H1 (cell line): Measurements from ENCODE around the gene SLC12A5. TPM values are rescaled to one million over a fixed set of nuclear protein-coding genes. Genes with fewer than 3 reads are reported as not detected.

Experiments
- CTCF ChIA-PET: fragments of 300-600 bp; sonication (Branson Sonifier 250); formaldehyde crosslinking; loops from one replicate; lab custom pipeline; 2021; ENCODE audit not compliant: partially characterized antibody; lab: Charles Lee
- POLR2A ChIA-PET: fragments of 300-600 bp; sonication (Branson Sonifier 250); formaldehyde crosslinking; loops from one replicate; lab custom pipeline; 2021; ENCODE audit warnings: inconsistent platforms; ENCODE audit not compliant: partially characterized antibody; lab: Charles Lee
- DNase-seq, 2 experiments: peaks; one replicate each; pipeline versions ENCODE4 v3.0.0 to v3.0.0-alpha.2; 2010 to 2022; ENCODE audit warnings: low spot score in 2 of 2, low read depth in 1 of 2, mixed read lengths in 1 of 2
- FAIRE-seq: peaks from 2 replicates; lab custom pipeline; 2011; peaks lifted over from hg19 to GRCh38; lab: Jason Lieb, UNC
- H2AFZ ChIP-seq: 2 replicates; pipeline ENCODE4 v1.8.1; 2012; ENCODE audit warnings: low read length, inconsistent platforms
- H2AK5ac ChIP-seq: 2 replicates; pipeline ENCODE4 v1.6.1; 2013; ENCODE audit warnings: low read depth, low read length
- H2BK120ac ChIP-seq: replicated peaks from 2 replicates; pipeline ENCODE3; 2013; ENCODE audit warnings: low read depth, low read length, inconsistent platforms
- H2BK12ac ChIP-seq: 2 replicates; pipeline ENCODE4 v1.6.1; 2013; ENCODE audit warnings: low read depth, low read length
- H2BK15ac ChIP-seq: 2 replicates; pipeline ENCODE4 v1.6.1; 2013; ENCODE audit warnings: low read length
- H2BK20ac ChIP-seq: 2 replicates; pipeline ENCODE4 v1.6.1; 2013; ENCODE audit warnings: low read length
- H2BK5ac ChIP-seq: 2 replicates; pipeline ENCODE4 v1.6.1; 2013; ENCODE audit warnings: low read depth, low read length
- H3K14ac ChIP-seq: 2 replicates; pipeline ENCODE4 v1.6.1; 2013; ENCODE audit warnings: inconsistent platforms; ENCODE audit not compliant: insufficient read length
- H3K18ac ChIP-seq: 2 replicates; pipeline ENCODE4 v1.6.1; 2013; ENCODE audit warnings: low read length; ENCODE audit errors: extremely low read depth
- H3K23ac ChIP-seq: 2 replicates; pipeline ENCODE4 v1.6.1; 2013; ENCODE audit warnings: inconsistent platforms; ENCODE audit not compliant: insufficient read length
- H3K23me2 ChIP-seq: 2 replicates; pipeline ENCODE4 v1.6.1; 2013; ENCODE audit warnings: low read depth, low read length
- H3K27ac ChIP-seq: 2 replicates; pipeline ENCODE4 v1.6.1; 2011; ENCODE audit warnings: low read depth, low read length, inconsistent platforms
- H3K27me3 ChIP-seq, 4 experiments: replicated peaks in 1 of 4; 1 replicate in 1 of 4; 2 replicates in 3 of 4; pipeline versions ENCODE4 v1.6.1 to v1.8.1; 2011 to 2013; ENCODE audit warnings: low read length in 3 of 4, mild to moderate bottlenecking in 3 of 4, inconsistent platforms in 2 of 4, mixed read lengths in 2 of 4, moderate library complexity in 1 of 4; ENCODE audit not compliant: control insufficient read depth in 3 of 4, insufficient read depth in 3 of 4; ENCODE audit errors: extremely low read depth in 1 of 4
- H3K36me3 ChIP-seq, 4 experiments: 2 replicates each; pipeline versions ENCODE4 v1.6.1 to v1.8.1; 2011 to 2013; ENCODE audit warnings: mild to moderate bottlenecking in 4 of 4, low read length in 3 of 4, moderate library complexity in 2 of 4, control low read depth in 1 of 4, inconsistent platforms in 1 of 4; ENCODE audit not compliant: insufficient read depth in 4 of 4, control insufficient read depth in 2 of 4
- H3K4ac ChIP-seq: replicated peaks from 2 replicates; pipeline ENCODE3; 2013; ENCODE audit warnings: low read length, low read depth, mixed read lengths, inconsistent platforms; ENCODE audit not compliant: insufficient read length
- H3K4me1 ChIP-seq, 4 experiments: replicated peaks in 1 of 4; 1 replicate in 1 of 4; 2 replicates in 3 of 4; pipeline versions ENCODE4 v1.6.1 to v1.8.1; 2011 to 2013; ENCODE audit warnings: low read length in 3 of 4, inconsistent platforms in 2 of 4, mixed read lengths in 1 of 4; ENCODE audit not compliant: insufficient read depth in 4 of 4, control insufficient read depth in 3 of 4
- H3K4me2 ChIP-seq, 2 experiments: 2 replicates each; pipeline versions ENCODE4 v1.6.1 to v1.8.1; 2011 to 2013; ENCODE audit warnings: low read depth in 2 of 2, low read length in 2 of 2, control low read depth in 1 of 2, inconsistent platforms in 1 of 2, mild to moderate bottlenecking in 1 of 2; ENCODE audit not compliant: insufficient read depth in 1 of 2
- H3K4me3 ChIP-seq, 4 experiments: fragments of 200-600, 300-600 bp in 1 of 4; sonication (generic), shearing (Covaris generic), sonication (Bioruptor Twin) in 1 of 4; 2 replicates each; pipeline versions ENCODE4 v1.5.1 to v1.8.1; 2011 to 2016; ENCODE audit warnings: low read length in 4 of 4, low read depth in 3 of 4, control low read depth in 2 of 4, inconsistent platforms in 2 of 4, mild to moderate bottlenecking in 2 of 4, mixed read lengths in 1 of 4, moderate library complexity in 1 of 4; ENCODE audit not compliant: insufficient read depth in 2 of 4; ENCODE audit errors: extremely low read depth in 1 of 4
- H3K56ac ChIP-seq: replicated peaks from 2 replicates; pipeline ENCODE3; 2013; ENCODE audit warnings: low read depth, mild to moderate bottlenecking, mixed read lengths, low read length, inconsistent platforms; ENCODE audit not compliant: insufficient read length
- H3K79me1 ChIP-seq: 2 replicates; pipeline ENCODE4 v1.6.1; 2013; ENCODE audit warnings: low read depth, low read length, control low read depth
- H3K79me2 ChIP-seq, 2 experiments: 2 replicates each; pipeline versions ENCODE4 v1.6.1 to v1.8.1; 2012 to 2013; ENCODE audit warnings: low read length in 2 of 2, mild to moderate bottlenecking in 2 of 2, inconsistent platforms in 1 of 2; ENCODE audit not compliant: insufficient read depth in 2 of 2, control insufficient read depth in 1 of 2
- H3K9ac ChIP-seq, 4 experiments: replicated peaks in 1 of 4; 1 replicate in 1 of 4; 2 replicates in 3 of 4; pipeline versions ENCODE4 v1.6.1 to v1.8.1; 2011 to 2013; ENCODE audit warnings: low read depth in 3 of 4, low read length in 3 of 4, control low read depth in 2 of 4, mild to moderate bottlenecking in 2 of 4, moderate library complexity in 2 of 4, inconsistent platforms in 1 of 4; ENCODE audit errors: extremely low read depth in 1 of 4
- H3K9me3 ChIP-seq, 2 experiments: 2 replicates each; pipeline versions ENCODE4 v1.6.1 to v1.8.1; 2012 to 2013; ENCODE audit warnings: mild to moderate bottlenecking in 2 of 2, moderate library complexity in 2 of 2, control low read depth in 1 of 2, inconsistent platforms in 1 of 2, low read depth in 1 of 2, low read length in 1 of 2, mixed read lengths in 1 of 2; ENCODE audit not compliant: insufficient read depth in 2 of 2
- H4K20me1 ChIP-seq, 2 experiments: replicated peaks in 1 of 2; 2 replicates each; pipeline versions ENCODE3 to v1.8.1; 2011 to 2013; ENCODE audit warnings: inconsistent platforms in 2 of 2, low read length in 2 of 2, mild to moderate bottlenecking in 1 of 2; ENCODE audit not compliant: insufficient read depth in 2 of 2, control insufficient read depth in 1 of 2
- H4K5ac ChIP-seq: 2 replicates; pipeline ENCODE4 v1.6.1; 2013; ENCODE audit warnings: low read length, low read depth, mixed read lengths, inconsistent platforms; ENCODE audit not compliant: insufficient read length
- H4K8ac ChIP-seq: 2 replicates; pipeline ENCODE4 v1.8.0; 2013; ENCODE audit warnings: mild to moderate bottlenecking, moderate library complexity, low read length, inconsistent platforms; ENCODE audit not compliant: insufficient read depth; ENCODE audit errors: extremely low read depth
- H4K91ac ChIP-seq: replicated peaks from 2 replicates; pipeline ENCODE3; 2013; ENCODE audit warnings: low read length, mixed read lengths, inconsistent platforms; ENCODE audit not compliant: insufficient read length
- BACH1 ChIP-seq: IDR thresholded peaks from 2 replicates; pipeline ENCODE4 v1.6.1; 2012; ENCODE audit warnings: low read length, improper control_type of control experiment
- BRCA1 ChIP-seq: IDR thresholded peaks from 2 replicates; pipeline ENCODE4 v1.6.1; 2012; ENCODE audit warnings: low read depth, low read length, improper control_type of control experiment
- EZH2 ChIP-seq: fragments of 200-600 bp; sonication (generic); IDR thresholded peaks from 2 replicates; pipeline ENCODE4 v1.7.1; 2012; ENCODE audit warnings: low read depth, mild to moderate bottlenecking, moderate library complexity, low read length, inconsistent platforms; ENCODE audit not compliant: severe bottlenecking
- HDAC6 ChIP-seq: IDR thresholded peaks from one replicate; pipeline ENCODE4 v1.7.1; 2012; ENCODE audit warnings: low read depth, mild to moderate bottlenecking, inconsistent platforms, low read length, moderate library complexity
- KDM1A ChIP-seq: fragments of 200-600, 300-600 bp; sonication (generic); IDR thresholded peaks from 2 replicates; pipeline ENCODE4 v1.7.1; 2016; ENCODE audit warnings: mild to moderate bottlenecking, low read length, borderline replicate concordance
- RBBP5 ChIP-seq: IDR thresholded peaks from 2 replicates; pipeline ENCODE4 v1.7.1; 2012; ENCODE audit warnings: low read depth, mild to moderate bottlenecking, inconsistent platforms, low read length, moderate library complexity, borderline replicate concordance
- RXRA ChIP-seq: IDR thresholded peaks from 2 replicates; pipeline ENCODE4 v1.6.1; 2011; ENCODE audit warnings: low read depth, mild to moderate bottlenecking, low read length, moderate library complexity; ENCODE audit not compliant: insufficient read depth
- YY1 ChIP-seq: IDR thresholded peaks from 2 replicates; pipeline ENCODE4 v1.6.1; 2011; ENCODE audit warnings: low read depth, mild to moderate bottlenecking, low read length
- WGBS, 2 experiments: shearing (Covaris generic) in 1 of 2; methylation state at CpG; one replicate each; pipeline versions ENCODE4 v1.1.6 to v1.1.7; 2013 to 2015; ENCODE audit warnings: low lambda C conversion rate in 2 of 2, mixed read lengths in 2 of 2, inconsistent platforms in 1 of 2, low coverage in 1 of 2, missing lambda C conversion rate in 1 of 2; ENCODE audit not compliant: insufficient replicate concordance in 2 of 2, insufficient coverage in 1 of 2, insufficient read length in 1 of 2; ENCODE audit errors: extremely low coverage in 1 of 2, missing lambda C conversion rate in 1 of 2; 5-methylcytosine and 5-hydroxymethylcytosine counted together
- polyA plus RNA-seq, 7 experiments: library from polyadenylated mRNA; depleted of rRNA in 3 of 7; stranded (reverse) in 5 of 7; unstranded in 2 of 7; fragments of >200 nt in 5 of 7; fragments of 200-250 nt in 2 of 7; gene quantifications; 1 replicate in 5 of 7; 2 replicates in 1 of 7; 4 replicates in 1 of 7; pipeline versions ENCODE4 v1.2.1 to v1.2.3, GENCODE V29; 2011 to 2013; ENCODE audit warnings: missing spikeins in 2 of 7, mixed read lengths in 2 of 7
- total RNA-seq: library from RNA; stranded (reverse); fragmentation: NEBNext Ultra II Directional; extraction: Animal tissue kit (Norgen Biotek cat#: 25700); gene quantifications from 2 replicates; pipeline ENCODE4 v1.2.1, GENCODE V29; 2021
- TF ChIP-seq, protein P1 (sequence below): IDR thresholded peaks from 2 replicates; pipeline ENCODE4 v1.6.1; 2011; ENCODE audit warnings: low read depth, mild to moderate bottlenecking, low read length; ENCODE audit not compliant: insufficient read depth

The SLC12A5 gene
- total and polyA plus RNA-seq, 2 of the 8 experiments (the other 6 are each of a cell fraction or from before 2014, with no cell fraction given) = 1.9 to 7.3 TPM

DNA sequence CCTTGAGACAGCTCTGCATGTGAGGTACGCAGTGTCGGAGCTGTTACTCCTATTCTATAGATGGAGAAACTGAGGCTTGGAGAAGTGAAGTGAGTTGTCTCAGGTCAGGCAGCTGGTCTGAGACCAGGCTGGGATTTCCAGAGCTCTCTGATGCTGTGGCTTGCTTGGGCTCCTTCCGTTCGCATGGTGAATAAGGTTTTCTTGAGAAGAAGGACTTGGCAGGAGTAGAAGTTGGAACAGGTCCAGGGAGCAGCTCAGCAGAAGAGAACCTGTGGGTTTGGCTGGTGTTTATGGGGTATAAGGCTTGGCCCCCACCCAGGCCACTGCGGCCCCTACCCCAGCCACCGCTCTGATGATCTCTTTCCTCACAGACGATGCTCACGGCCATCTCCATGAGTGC, 7.4 kb downstream of the SLC12A5 start:
- WGBS, 2 experiments = 90% methylated on average over 8 of the region's 8 CpGs; no CpG with 5 or more reads in 1 of the 2 experiments
- H3K9ac ChIP-seq = no peak overlapping the region
- H2AK5ac ChIP-seq = no peak overlapping the region
- no peak overlapping the region for H2AFZ ChIP-seq
- H3K23ac ChIP-seq = no peak overlapping the region
- H2BK12ac ChIP-seq = no peak overlapping the region
- H4K20me1 ChIP-seq = peaks cover 6 to 10% of the 10 kb centered on the region in 2 experiments
- ChIA-PET POLR2A (no interaction called here), CTCF (interaction anchor here (1.1 to 1.6 kb wide), 3 partner anchors 14 to 22 kb away, joined by 4 to 6 read pairs (median 5); no protein-coding TSS in a partner anchor)
- H3K56ac ChIP-seq = no peak overlapping the region
- H3K4me2 ChIP-seq = no peak overlapping the region
- no peak overlapping the region for H4K5ac ChIP-seq
- no peaks in the 10 kb centered on the region for H3K9me3 ChIP-seq
- no peak overlapping the region for H2BK15ac ChIP-seq
- no peaks in the 10 kb centered on the region for H3K36me3 ChIP-seq
- no peak overlapping the region for H4K91ac ChIP-seq
- H2BK20ac ChIP-seq = no peak overlapping the region
- H3K18ac ChIP-seq = no peak overlapping the region
- no peak overlapping the region for H3K4me3 ChIP-seq
- H3K4ac ChIP-seq = no peak overlapping the region
- no peak overlapping the region for H3K27ac ChIP-seq
- no peak overlapping the region for H4K8ac ChIP-seq
- no peak for DNase-seq
- peaks cover 3% of the 10 kb centered on the region; the same call in 1 of the 2 replicates for H3K23me2 ChIP-seq
- H2BK120ac ChIP-seq = no peak overlapping the region
- H3K14ac ChIP-seq = no peak overlapping the region
- H3K79me1 ChIP-seq = no peaks in the 10 kb centered on the region
- H3K79me2 ChIP-seq = no peaks in the 10 kb centered on the region
- peaks cover 0 to 8% (median 5%) of the 10 kb centered on the region in 4 experiments; a peak in 6 of 7 replicates for H3K4me1 ChIP-seq
- FAIRE-seq = no peak
- peaks cover 16 to 49% (median 40%) of the 10 kb centered on the region in 4 experiments for H3K27me3 ChIP-seq
- H2BK5ac ChIP-seq = no peak overlapping the region
- TF ChIP-seq KDM1A (no peak), YY1 (no peak), BRCA1 (no peak), RXRA (no peak), HDAC6 (no peak), BACH1 (no peak), EZH2 (no peak), RBBP5 (no peak)
- TF ChIP-seq, protein P1, sequence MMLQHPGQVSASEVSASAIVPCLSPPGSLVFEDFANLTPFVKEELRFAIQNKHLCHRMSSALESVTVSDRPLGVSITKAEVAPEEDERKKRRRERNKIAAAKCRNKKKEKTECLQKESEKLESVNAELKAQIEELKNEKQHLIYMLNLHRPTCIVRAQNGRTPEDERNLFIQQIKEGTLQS = no peak
